ENCODE measurements around the gene ALG14.

Gene ALG14

DNA sequence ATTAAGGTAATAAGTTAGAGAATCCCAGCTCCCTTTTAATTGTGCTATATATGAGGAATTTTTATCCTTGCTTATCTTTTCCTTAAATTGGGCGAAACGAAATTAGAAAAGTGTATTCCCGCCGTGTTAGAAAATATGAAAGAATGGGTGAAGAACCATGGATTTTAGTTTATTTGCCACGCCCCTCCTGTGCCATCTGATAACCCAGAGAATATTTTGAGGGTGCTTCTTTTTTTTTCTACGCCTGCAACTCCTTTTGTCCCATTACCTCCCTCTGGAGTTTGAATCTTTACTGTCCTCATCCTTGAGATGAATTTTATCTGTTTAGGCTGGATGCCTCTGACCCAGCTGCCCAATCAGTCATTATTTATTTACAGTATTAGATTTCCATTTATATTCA, 46.0 kb upstream of the ALG14 start:
- no peak for TF ChIP-seq POLR2AphosphoS5 (IDR thresholded peaks at IDR 0.05; ENCODE audit: low read depth)
- no peak for TF ChIP-seq REST (IDR thresholded peaks at IDR 0.05; ENCODE audit: insufficient replicate concordance, low read depth)
- TF ChIP-seq SPI1 (IDR thresholded peaks at IDR 0.05; ENCODE audit: borderline replicate concordance, low read depth) = no peak
- TF ChIP-seq, protein P1, sequence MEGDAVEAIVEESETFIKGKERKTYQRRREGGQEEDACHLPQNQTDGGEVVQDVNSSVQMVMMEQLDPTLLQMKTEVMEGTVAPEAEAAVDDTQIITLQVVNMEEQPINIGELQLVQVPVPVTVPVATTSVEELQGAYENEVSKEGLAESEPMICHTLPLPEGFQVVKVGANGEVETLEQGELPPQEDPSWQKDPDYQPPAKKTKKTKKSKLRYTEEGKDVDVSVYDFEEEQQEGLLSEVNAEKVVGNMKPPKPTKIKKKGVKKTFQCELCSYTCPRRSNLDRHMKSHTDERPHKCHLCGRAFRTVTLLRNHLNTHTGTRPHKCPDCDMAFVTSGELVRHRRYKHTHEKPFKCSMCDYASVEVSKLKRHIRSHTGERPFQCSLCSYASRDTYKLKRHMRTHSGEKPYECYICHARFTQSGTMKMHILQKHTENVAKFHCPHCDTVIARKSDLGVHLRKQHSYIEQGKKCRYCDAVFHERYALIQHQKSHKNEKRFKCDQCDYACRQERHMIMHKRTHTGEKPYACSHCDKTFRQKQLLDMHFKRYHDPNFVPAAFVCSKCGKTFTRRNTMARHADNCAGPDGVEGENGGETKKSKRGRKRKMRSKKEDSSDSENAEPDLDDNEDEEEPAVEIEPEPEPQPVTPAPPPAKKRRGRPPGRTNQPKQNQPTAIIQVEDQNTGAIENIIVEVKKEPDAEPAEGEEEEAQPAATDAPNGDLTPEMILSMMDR (IDR thresholded peaks at IDR 0.05; ENCODE audit: insufficient read depth, low read length) = no peak
- no peak for TF ChIP-seq GABPA (IDR thresholded peaks at IDR 0.05; ENCODE audit: low read depth)
- Histone ChIP-seq H3K27ac (replicated peaks) (no peak overlapping the region), H3K27me3 (ENCODE audit: insufficient read depth, poor library complexity, severe bottlenecking) (peaks cover 18% of the 10 kb centered on the region), H3K4me3 (replicated peaks; ENCODE audit: insufficient read depth, low read length) (no peak overlapping the region)
- DNase-seq (ENCODE audit: low read depth in 1 of 2, low spot score in 1 of 2) = no peak

DNA sequence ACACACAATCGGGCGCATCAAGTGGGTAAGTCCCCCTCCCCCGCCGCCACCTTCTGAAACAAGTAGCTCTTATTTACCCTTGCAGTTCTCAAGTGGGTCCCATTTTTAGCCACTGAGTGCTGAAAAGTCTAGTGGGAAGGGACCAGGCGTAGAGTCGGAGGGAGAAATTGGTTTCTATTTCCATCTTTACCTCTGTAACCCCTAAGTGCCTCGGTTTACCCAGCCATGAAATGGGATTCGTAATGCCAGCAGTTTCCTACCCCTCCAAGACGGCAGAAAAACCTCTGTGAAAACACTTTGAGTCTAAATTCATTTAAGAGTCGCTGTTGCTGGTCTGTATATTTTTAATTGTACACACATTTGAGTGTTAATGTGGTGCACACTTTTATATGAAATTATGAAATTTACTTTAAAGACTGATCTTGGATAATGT, 45.3 kb upstream of the ALG14 start:
- Histone ChIP-seq H3K27ac (replicated peaks) (no peak overlapping the region), H3K27me3 (ENCODE audit: insufficient read depth, poor library complexity, severe bottlenecking) (peaks cover 16% of the 10 kb centered on the region), H3K4me3 (replicated peaks; ENCODE audit: insufficient read depth, low read length) (peak overlapping the region; percentile 55)
- peak in 1 of 2 experiments; percentile 2 for DNase-seq (ENCODE audit: low read depth in 1 of 2, low spot score in 1 of 2)
- TF ChIP-seq REST (IDR thresholded peaks at IDR 0.05; ENCODE audit: insufficient replicate concordance, low read depth) (no peak), GABPA (IDR thresholded peaks at IDR 0.05; ENCODE audit: low read depth) (no peak), SPI1 (IDR thresholded peaks at IDR 0.05; ENCODE audit: borderline replicate concordance, low read depth) (no peak), POLR2AphosphoS5 (IDR thresholded peaks at IDR 0.05; ENCODE audit: low read depth) (no peak)
- TF ChIP-seq, protein P1 (IDR thresholded peaks at IDR 0.05; ENCODE audit: insufficient read depth, low read length) = no peak

DNA sequence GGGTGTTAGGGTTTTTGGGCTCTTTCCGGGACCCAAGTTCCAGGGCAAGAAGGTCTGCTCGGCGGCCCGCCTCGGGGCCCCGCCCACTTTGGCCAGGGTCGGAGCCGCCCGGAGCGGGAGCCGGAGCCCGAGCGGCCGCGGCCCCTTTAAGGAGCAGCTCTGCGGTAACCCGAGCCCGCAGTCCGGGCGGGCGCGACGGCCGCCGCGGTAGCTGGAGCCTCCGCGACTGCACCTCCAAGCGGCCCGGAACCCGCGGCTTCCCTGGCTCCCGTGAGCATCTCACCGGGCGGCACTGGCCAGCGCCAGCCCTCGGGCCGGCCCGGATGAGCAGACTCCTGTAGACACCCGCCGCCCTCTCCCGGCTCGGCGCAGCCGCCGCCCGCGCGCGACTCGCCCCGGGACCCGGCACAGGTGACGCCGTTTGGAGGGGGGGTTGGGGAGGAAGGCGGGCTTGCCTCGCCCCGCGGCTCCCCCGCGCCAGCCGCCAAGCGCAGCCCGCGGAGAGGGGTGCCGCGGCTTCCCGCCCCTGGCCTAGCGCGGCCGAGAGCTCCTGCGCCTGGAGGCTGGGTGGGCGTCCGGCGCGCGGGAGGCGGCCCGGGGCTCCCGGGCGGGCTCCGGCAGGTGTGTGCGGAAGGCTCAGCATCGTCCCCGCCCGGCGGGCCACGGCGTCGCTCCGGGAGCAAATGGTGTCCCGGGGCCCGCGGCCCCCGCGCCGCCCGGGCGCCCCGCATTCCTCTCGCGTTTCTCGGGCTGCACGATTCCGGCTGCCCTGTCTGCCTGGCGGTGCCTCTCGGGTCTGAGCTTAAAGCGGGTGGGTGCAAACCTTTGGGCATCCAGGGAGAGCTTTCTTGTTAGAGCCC, 44.7 kb upstream of the ALG14 start, which contains the start of gene TLCD4:
Gene TLCD4 (plus strand): TSS at position 149 of the 860 bp plus-strand sequence. CDS start 26,547 bp downstream, outside the sequence.
- DNase-seq (ENCODE audit: low read depth in 1 of 2, low spot score in 1 of 2) = peak in 1 of 2 experiments; percentile 3

More for the DNA sequence above, 44.7 kb upstream of the ALG14 start, which contains the start of gene TLCD4:
- Histone ChIP-seq H3K27me3 (ENCODE audit: insufficient read depth, poor library complexity, severe bottlenecking) (peaks cover 16% of the 10 kb centered on the region), H3K4me3 (replicated peaks; ENCODE audit: insufficient read depth, low read length) (peak within 1 kb of the TSS; percentile 55), H3K27ac (replicated peaks) (no peak within 1 kb of the TSS)
- TF ChIP-seq POLR2AphosphoS5 (IDR thresholded peaks at IDR 0.05; ENCODE audit: low read depth) (no peak), SPI1 (IDR thresholded peaks at IDR 0.05; ENCODE audit: borderline replicate concordance, low read depth) (no peak), REST (IDR thresholded peaks at IDR 0.05; ENCODE audit: insufficient replicate concordance, low read depth) (no peak), GABPA (IDR thresholded peaks at IDR 0.05; ENCODE audit: low read depth) (no peak)
- TF ChIP-seq, protein P1 (IDR thresholded peaks at IDR 0.05; ENCODE audit: insufficient read depth, low read length) = no peak
